AG09319 (cell line): Measurements from ENCODE around the gene DESI1.
"Not testable (repeated sequence)": the region's sequence is repeated elsewhere in the genome, so short reads cannot be mapped to it uniquely, and the experiment has no call there.

ENCODE experiments used
- DNase-seq: peaks from one replicate; pipeline ENCODE4 v3.0.0-alpha.2; 2010; ENCODE audit warnings: low read depth; ENCODE audit errors: extremely low read depth
- CTCF ChIP-seq: IDR thresholded peaks from 2 replicates; pipeline ENCODE4 v1.5.1; 2011; ENCODE audit warnings: low read depth, mild to moderate bottlenecking, inconsistent platforms, low read length, moderate library complexity

Gene DESI1

GRCh38 chr22:41575533-41575932 lies 45.3 kb downstream of the DESI1 start:
- DNase-seq = no peak
- TF ChIP-seq CTCF = no peak

- TF ChIP-seq CTCF = no peak
Measured at GRCh38 chr22:41574847-41575381, 45.9 kb downstream of the DESI1 start.

GRCh38 chr22:41573677-41574076 lies 47.2 kb downstream of the DESI1 start:
- no peak for DNase-seq
- TF ChIP-seq CTCF = no peak

More at GRCh38 chr22:41574847-41575381, 45.9 kb downstream of the DESI1 start:
- DNase-seq = no peak

- not testable (repeated sequence) for DNase-seq
Measured at GRCh38 chr22:41572305-41572704, 48.5 kb downstream of the DESI1 start.

- TF ChIP-seq CTCF = no peak
- no peak for DNase-seq
Measured at GRCh38 chr22:41571786-41572185, 49.1 kb downstream of the DESI1 start.

- no peak for DNase-seq
- TF ChIP-seq CTCF = no peak
Measured at GRCh38 chr22:41570221-41570620, 50.6 kb downstream of the DESI1 start.

GRCh38 chr22:41568811-41569210 lies 52.0 kb downstream of the DESI1 start:
- DNase-seq = no peak
- TF ChIP-seq CTCF = no peak

- no peak for DNase-seq
- TF ChIP-seq CTCF = no peak
Measured at GRCh38 chr22:41567512-41567768, 53.4 kb downstream of the DESI1 start.
